NT2/D1 (cell line): Measurements from ENCODE around the gene CETN3.

Source experiments
- SUZ12 ChIP-seq: IDR thresholded peaks from 2 replicates; pipeline ENCODE4 v1.6.1; 2011; ENCODE audit not compliant: insufficient read length, insufficient read depth; ENCODE audit errors: extremely low read depth
- YY1 ChIP-seq: IDR thresholded peaks from 2 replicates; pipeline ENCODE4 v1.6.1; 2011; ENCODE audit not compliant: insufficient read length, insufficient read depth
- ZNF274 ChIP-seq: IDR thresholded peaks from 2 replicates; pipeline ENCODE4 v1.6.1; 2011; ENCODE audit warnings: mild to moderate bottlenecking, low read depth, low read length

DNA sequence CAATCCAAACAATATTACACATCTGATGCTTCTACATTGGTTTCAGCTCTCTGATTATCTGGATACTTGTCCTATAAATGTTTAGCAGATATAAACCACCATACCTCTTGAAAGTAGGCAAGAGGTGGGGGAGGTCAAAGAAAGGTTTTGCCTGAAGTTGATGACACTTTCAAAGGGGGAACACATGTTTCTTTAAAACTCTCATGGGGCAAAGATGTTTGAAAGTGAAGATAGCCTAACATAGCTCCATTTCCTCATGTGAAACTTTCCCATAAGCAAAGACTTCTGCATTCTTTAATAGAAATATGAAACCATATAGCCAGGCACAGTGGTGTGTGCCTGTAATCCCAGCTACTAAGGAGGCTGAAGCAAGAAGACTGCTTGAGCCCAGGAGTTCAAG, 62.1 kb downstream of the CETN3 start:
- TF ChIP-seq SUZ12 (no peak), YY1 (no peak), ZNF274 (no peak)
